Body of pancreas (tissue), 4 donors: ENCODE measurements around the gene GRK1.

Experiments used
- POLR2A ChIP-seq, 3 donors: fragments of 450-650 bp; IDR thresholded peaks; one replicate each; pipeline ENCODE4 v1.6.1; 2016; ENCODE audit warnings: antibody characterized with exemption in 3 of 3, mild to moderate bottlenecking in 2 of 3
- TF ChIP-seq, protein P1 (sequence below), 7 experiments: fragments of 450-650 bp in 4 of 7; fragments of 200-600 bp in 3 of 7; sonication (generic) in 3 of 7; IDR thresholded peaks; one replicate each; pipeline ENCODE4 v1.5.1; 2016 to 2019; ENCODE audit warnings: antibody characterized with exemption in 7 of 7

DNA sequence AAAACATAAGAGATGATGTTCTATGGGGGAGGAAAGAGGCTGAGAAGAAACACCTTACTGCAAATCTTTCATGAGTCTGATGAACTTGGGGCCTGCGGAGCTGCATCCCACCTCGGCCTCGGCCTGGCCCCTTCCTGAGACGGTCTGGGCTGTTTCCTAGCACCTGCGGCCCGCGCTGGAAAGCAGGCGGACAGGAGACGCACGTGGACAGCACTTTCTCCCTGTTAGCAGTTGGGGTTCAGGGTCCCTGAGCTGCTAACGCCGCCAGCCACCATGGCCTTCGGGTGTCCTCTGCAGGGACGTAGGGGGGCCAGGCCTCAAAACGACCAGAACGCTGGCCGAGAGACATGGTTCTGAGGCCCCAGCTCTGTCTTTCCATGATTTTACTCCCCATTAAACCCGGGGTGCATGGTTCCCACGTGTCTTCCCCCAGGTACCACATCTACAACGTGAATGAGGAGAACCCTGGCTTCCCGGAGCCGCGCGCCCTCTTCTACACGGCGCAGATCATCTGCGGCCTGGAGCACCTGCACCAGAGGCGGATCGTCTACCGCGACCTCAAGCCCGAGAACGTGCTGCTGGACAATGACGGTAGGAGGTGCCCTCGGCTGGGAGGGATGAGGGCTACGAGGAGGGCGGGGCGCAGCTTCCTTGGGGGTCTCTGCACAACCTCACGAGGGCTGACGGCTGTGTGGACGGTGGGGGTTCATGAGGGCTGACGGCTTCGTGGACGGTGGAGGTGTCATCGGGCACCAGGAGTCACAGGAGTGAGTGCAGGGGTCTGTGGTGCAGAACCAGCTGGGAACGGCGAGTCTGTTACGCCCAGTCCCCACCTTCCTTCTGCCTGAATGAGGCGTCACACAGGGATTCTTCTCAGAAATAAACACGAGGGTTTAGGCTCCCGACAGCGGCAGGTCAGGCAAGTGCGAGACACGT, 4.3 kb downstream of the GRK1 start:
- TF ChIP-seq POLR2A (IDR thresholded peaks at IDR 0.05), result no peak
- TF ChIP-seq, protein P1, sequence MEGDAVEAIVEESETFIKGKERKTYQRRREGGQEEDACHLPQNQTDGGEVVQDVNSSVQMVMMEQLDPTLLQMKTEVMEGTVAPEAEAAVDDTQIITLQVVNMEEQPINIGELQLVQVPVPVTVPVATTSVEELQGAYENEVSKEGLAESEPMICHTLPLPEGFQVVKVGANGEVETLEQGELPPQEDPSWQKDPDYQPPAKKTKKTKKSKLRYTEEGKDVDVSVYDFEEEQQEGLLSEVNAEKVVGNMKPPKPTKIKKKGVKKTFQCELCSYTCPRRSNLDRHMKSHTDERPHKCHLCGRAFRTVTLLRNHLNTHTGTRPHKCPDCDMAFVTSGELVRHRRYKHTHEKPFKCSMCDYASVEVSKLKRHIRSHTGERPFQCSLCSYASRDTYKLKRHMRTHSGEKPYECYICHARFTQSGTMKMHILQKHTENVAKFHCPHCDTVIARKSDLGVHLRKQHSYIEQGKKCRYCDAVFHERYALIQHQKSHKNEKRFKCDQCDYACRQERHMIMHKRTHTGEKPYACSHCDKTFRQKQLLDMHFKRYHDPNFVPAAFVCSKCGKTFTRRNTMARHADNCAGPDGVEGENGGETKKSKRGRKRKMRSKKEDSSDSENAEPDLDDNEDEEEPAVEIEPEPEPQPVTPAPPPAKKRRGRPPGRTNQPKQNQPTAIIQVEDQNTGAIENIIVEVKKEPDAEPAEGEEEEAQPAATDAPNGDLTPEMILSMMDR (IDR thresholded peaks at IDR 0.05), result no peak
